K562 (cell line): Measurements from ENCODE around the gene SMIM12. TPM values are rescaled to one million over a fixed set of nuclear protein-coding genes. Genes with fewer than 3 reads are reported as not detected.

Source experiments
- HOXB6 ChIP-seq: fragments of 250-450 bp; sonication (Bioruptor Pico); IDR thresholded peaks from 2 replicates; pipeline ENCODE4 v1.5.1; 2022; ENCODE audit warnings: mild to moderate bottlenecking, borderline replicate concordance
- MAZ ChIP-seq, 2 experiments: fragments of 450-650 bp in 1 of 2; sonication (generic) in 1 of 2; formaldehyde crosslinking; IDR thresholded peaks in 1 of 2; conservative IDR thresholded peaks in 1 of 2; 2 replicates each; pipeline versions ENCODE4 v1.4.0 to v1.5.0; 2020; ENCODE audit warnings: mild to moderate bottlenecking in 1 of 2, missing genetic modification reagents in 1 of 2
- PHF21A ChIP-seq: fragments of 450-650 bp; IDR thresholded peaks from 2 replicates; pipeline ENCODE4 v1.6.1; 2017; ENCODE audit warnings: low read depth, borderline replicate concordance
- RNF219 ChIP-seq: fragments of 250-450 bp; sonication (Bioruptor Pico); IDR thresholded peaks from 2 replicates; pipeline ENCODE4 v1.5.0; 2022; ENCODE audit warnings: mild to moderate bottlenecking
- SUPT5H ChIP-seq: fragments of 450-650 bp; IDR thresholded peaks from 2 replicates; pipeline ENCODE4 v1.6.1; 2016
- ZNF57 ChIP-seq: fragments of 450-650 bp; formaldehyde crosslinking; IDR thresholded peaks from 2 replicates; pipeline ENCODE4 v1.4.0; 2020; ENCODE audit warnings: mild to moderate bottlenecking, moderate library complexity
- polyA plus RNA-seq, 8 experiments: library from polyadenylated mRNA; depleted of rRNA in 4 of 8; stranded (reverse) in 5 of 8; unstranded in 3 of 8; fragments of >200 nt; fragmentation: Nextera tagmentation in 2 of 8; fragmentation: Illumina TruSeq in 1 of 8; extraction: Ambion mirVana in 2 of 8; extraction: Trizol in 1 of 8; gene quantifications; 2 replicates each; pipeline versions ENCODE4 v1.2.1 to v1.2.3, GENCODE V29; 2011 to 2014; ENCODE audit warnings: inconsistent platforms in 1 of 8, missing spikeins in 1 of 8
- total RNA-seq, 7 experiments: library from RNA; depleted of rRNA in 6 of 7; stranded (reverse); fragments of >200 nt in 6 of 7; fragmentation: Illumina TruSeq in 2 of 7; extraction: Trizol in 2 of 7; gene quantifications; 2 replicates each; pipeline versions ENCODE4 v1.2.1 to v1.2.3, GENCODE V29; 2011 to 2021; ENCODE audit warnings: low replicate concordance in 1 of 7
- TF ChIP-seq, protein P1 (sequence below): IDR thresholded peaks from 2 replicates; pipeline ENCODE4 v1.6.1; 2012; ENCODE audit warnings: low read depth, low read length, improper control_type of control experiment, borderline replicate concordance
- TF ChIP-seq, protein P2 (sequence below): sonication (generic); IDR thresholded peaks from 2 replicates; pipeline ENCODE4 v1.6.1; 2016

SMIM12 gene
- total and polyA plus RNA-seq, 9 of the 15 experiments (the other 6 are each of a cell fraction or from before 2014, with no cell fraction given) = 51.7 to 112 (median 63.9) TPM

- TF ChIP-seq, protein P1, sequence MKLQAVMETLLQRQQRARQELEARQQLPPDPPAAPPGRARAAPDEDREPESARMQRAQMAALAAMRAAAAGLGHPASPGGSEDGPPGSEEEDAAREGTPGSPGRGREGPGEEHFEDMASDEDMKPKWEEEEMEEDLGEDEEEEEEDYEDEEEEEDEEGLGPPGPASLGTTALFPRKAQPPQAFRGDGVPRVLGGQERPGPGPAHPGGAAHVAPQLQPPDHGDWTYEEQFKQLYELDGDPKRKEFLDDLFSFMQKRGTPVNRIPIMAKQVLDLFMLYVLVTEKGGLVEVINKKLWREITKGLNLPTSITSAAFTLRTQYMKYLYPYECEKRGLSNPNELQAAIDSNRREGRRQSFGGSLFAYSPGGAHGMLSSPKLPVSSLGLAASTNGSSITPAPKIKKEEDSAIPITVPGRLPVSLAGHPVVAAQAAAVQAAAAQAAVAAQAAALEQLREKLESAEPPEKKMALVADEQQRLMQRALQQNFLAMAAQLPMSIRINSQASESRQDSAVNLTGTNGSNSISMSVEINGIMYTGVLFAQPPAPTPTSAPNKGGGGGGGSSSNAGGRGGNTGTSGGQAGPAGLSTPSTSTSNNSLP = no peak
- TF ChIP-seq, protein P2, sequence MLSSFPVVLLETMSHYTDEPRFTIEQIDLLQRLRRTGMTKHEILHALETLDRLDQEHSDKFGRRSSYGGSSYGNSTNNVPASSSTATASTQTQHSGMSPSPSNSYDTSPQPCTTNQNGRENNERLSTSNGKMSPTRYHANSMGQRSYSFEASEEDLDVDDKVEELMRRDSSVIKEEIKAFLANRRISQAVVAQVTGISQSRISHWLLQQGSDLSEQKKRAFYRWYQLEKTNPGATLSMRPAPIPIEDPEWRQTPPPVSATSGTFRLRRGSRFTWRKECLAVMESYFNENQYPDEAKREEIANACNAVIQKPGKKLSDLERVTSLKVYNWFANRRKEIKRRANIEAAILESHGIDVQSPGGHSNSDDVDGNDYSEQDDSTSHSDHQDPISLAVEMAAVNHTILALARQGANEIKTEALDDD = no peak
- no peak for TF ChIP-seq RNF219 (CRISPR knock-in tag)
- no peak for TF ChIP-seq SUPT5H
- TF ChIP-seq MAZ (CRISPR knock-in tag; conservative IDR thresholded peaks at IDR 0.05 in 1 of 2, IDR thresholded peaks at IDR 0.05 in 1 of 2) = no peak
- TF ChIP-seq ZNF57 (CRISPR knock-in tag) = no peak
- TF ChIP-seq PHF21A = no peak
- no peak for TF ChIP-seq HOXB6
Measured at GRCh38 chr1:34839526-34840305, 19.8 kb downstream of the SMIM12 start (continued).
